HepG2 (cell line): ENCODE results near the gene RDH11. TPM values are rescaled to one million over a fixed set of nuclear protein-coding genes. Genes with fewer than 3 reads are reported as not detected.

ENCODE experiments used
- ATAC-seq: fragments of 200-7000 bp; cut with Tn5 transposase; 3 replicates; pipeline ENCODE4 v1.9.1; 2020; ENCODE audit warnings: mild to moderate bottlenecking, moderate library complexity
- BruUV-seq: library from RNA; stranded (reverse); fragments of 400-500 nt; replicated peaks from 2 replicates; lab custom pipeline; 2021; lab: Mats Ljungman, UMichigan
- CTCF ChIA-PET: fragments of 300-600 bp; formaldehyde crosslinking; extraction: SDS; loops from one replicate; lab custom pipeline; 2021; ENCODE audit warnings: low total read pairs, inconsistent platforms, low intra/inter-chr PET ratio; lab: Yijun Ruan, JAX
- POLR2A ChIA-PET: fragments of 350-600 bp; sonication (Branson Sonifier 250); formaldehyde crosslinking; loops from one replicate; lab custom pipeline; 2020; ENCODE audit warnings: antibody characterized with exemption, inconsistent platforms; lab: Yijun Ruan, JAX
- DNase-seq: peaks from one replicate; pipeline ENCODE4 v3.0.0-alpha.2; 2015; ENCODE audit warnings: low spot score
- FAIRE-seq: peaks from 3 replicates; lab custom pipeline; 2011; peaks lifted over from hg19 to GRCh38; lab: Jason Lieb, UNC
- H2AFZ ChIP-seq: one replicate; pipeline ENCODE4 v1.6.1; 2011; ENCODE audit warnings: low read length, inconsistent platforms
- H3K27ac ChIP-seq: fragments of 300-600 bp; 3 replicates; pipeline ENCODE4 v1.8.0; 2011; ENCODE audit warnings: mixed run types, mild to moderate bottlenecking, mixed read lengths, low read length, inconsistent platforms; ENCODE audit not compliant: insufficient read depth; ENCODE audit errors: extremely low read length
- H3K27me3 ChIP-seq, 2 experiments: fragments of 200-600 bp in 1 of 2; 2 replicates in 1 of 2; 3 replicates in 1 of 2; pipeline versions ENCODE4 v1.6.0 to v1.8.0; 2011; ENCODE audit warnings: low read length in 2 of 2, mild to moderate bottlenecking in 2 of 2, moderate library complexity in 2 of 2, inconsistent platforms in 1 of 2; ENCODE audit not compliant: insufficient read depth in 2 of 2, control insufficient read depth in 1 of 2
- H3K36me3 ChIP-seq, 2 experiments: fragments of 200-600 bp in 1 of 2; replicated peaks in 1 of 2; 2 replicates in 1 of 2; 3 replicates in 1 of 2; pipeline versions ENCODE4 v1.5.1 to v1.8.0; 2011; ENCODE audit warnings: low read length in 2 of 2, inconsistent platforms in 1 of 2; ENCODE audit not compliant: insufficient read depth in 2 of 2, control insufficient read depth in 1 of 2
- H3K4me1 ChIP-seq: 2 replicates; pipeline ENCODE4 v1.5.1; 2012; ENCODE audit warnings: low read length, inconsistent platforms; ENCODE audit not compliant: insufficient read depth
- H3K4me2 ChIP-seq: 2 replicates; pipeline ENCODE4 v1.6.0; 2011; ENCODE audit warnings: low read depth, low read length, inconsistent platforms
- H3K4me3 ChIP-seq, 3 experiments: fragments of 200-600 bp in 1 of 3; sonication (generic), shearing (Covaris generic) in 1 of 3; replicated peaks in 1 of 3; 2 replicates each; pipeline ENCODE4 v1.5.1; 2011 to 2016; ENCODE audit warnings: low read length in 3 of 3, inconsistent platforms in 2 of 3, low read depth in 2 of 3, mild to moderate bottlenecking in 2 of 3, control low read depth in 1 of 3, mixed read lengths in 1 of 3; ENCODE audit not compliant: insufficient read depth in 1 of 3
- H3K79me2 ChIP-seq: one replicate; pipeline ENCODE4 v1.6.1; 2011; ENCODE audit warnings: low read length, inconsistent platforms; ENCODE audit not compliant: insufficient read depth
- H3K9ac ChIP-seq: 2 replicates; pipeline ENCODE4 v1.6.0; 2011; ENCODE audit warnings: mild to moderate bottlenecking, low read depth, low read length, inconsistent platforms; ENCODE audit not compliant: insufficient read depth
- H3K9me3 ChIP-seq: 2 replicates; pipeline ENCODE4 v1.5.1; 2012; ENCODE audit warnings: mild to moderate bottlenecking, low read length
- H4K20me1 ChIP-seq: 2 replicates; pipeline ENCODE4 v1.6.0; 2011; ENCODE audit warnings: inconsistent platforms, mild to moderate bottlenecking, low read length, moderate library complexity; ENCODE audit not compliant: insufficient read depth
- CCAR2 ChIP-seq: fragments of 200-400 bp; formaldehyde crosslinking; optimal IDR thresholded peaks from 2 replicates; pipeline ENCODE3; 2018; ENCODE audit warnings: low read depth, mild to moderate bottlenecking, low read length, moderate library complexity
- NR2F1 ChIP-seq, 2 experiments: fragments of 450-650 bp in 1 of 2; formaldehyde crosslinking in 1 of 2; IDR thresholded peaks; 2 replicates each; pipeline versions ENCODE4 v1.5.0 to v1.6.1; 2016 to 2020; ENCODE audit warnings: mild to moderate bottlenecking in 1 of 2, missing compliant biosample characterization in 1 of 2, missing genetic modification reagents in 1 of 2, moderate library complexity in 1 of 2
- PAWR ChIP-seq: sonication (generic); formaldehyde crosslinking; IDR thresholded peaks from 2 replicates; pipeline ENCODE4 v1.4.0; 2020; ENCODE audit warnings: missing genetic modification reagents, mild to moderate bottlenecking, borderline replicate concordance
- RFXAP ChIP-seq: sonication (generic); formaldehyde crosslinking; IDR thresholded peaks from 2 replicates; pipeline ENCODE4 v1.4.0; 2020; ENCODE audit warnings: missing genetic modification reagents, borderline replicate concordance
- TAF15 ChIP-seq: fragments of 200-400 bp; formaldehyde crosslinking; IDR thresholded peaks from one replicate; pipeline ENCODE4 v1.6.1; 2018; ENCODE audit warnings: mild to moderate bottlenecking, low read depth, low read length; ENCODE audit not compliant: poor library complexity, severe bottlenecking
- ZFP41 ChIP-seq: sonication (generic); formaldehyde crosslinking; IDR thresholded peaks from 2 replicates; pipeline ENCODE4 v1.4.0; 2020; ENCODE audit warnings: mild to moderate bottlenecking, missing genetic modification reagents, borderline replicate concordance
- ZFP90 ChIP-seq: sonication (generic); formaldehyde crosslinking; IDR thresholded peaks from 2 replicates; pipeline ENCODE4 v1.8.0; 2022; ENCODE audit warnings: missing genetic modification reagents, mild to moderate bottlenecking, inconsistent platforms, borderline replicate concordance
- ZNF180 ChIP-seq: sonication (generic); formaldehyde crosslinking; IDR thresholded peaks from 2 replicates; pipeline ENCODE4 v1.4.0; 2020; ENCODE audit warnings: low read depth, missing genetic modification reagents, borderline replicate concordance
- ZNF44 ChIP-seq: sonication (generic); formaldehyde crosslinking; IDR thresholded peaks from 2 replicates; pipeline ENCODE4 v1.5.1; 2020; ENCODE audit warnings: mild to moderate bottlenecking, missing genetic modification reagents
- ZNF713 ChIP-seq: sonication (generic); formaldehyde crosslinking; IDR thresholded peaks from 2 replicates; pipeline ENCODE4 v1.4.0; 2020; ENCODE audit warnings: mild to moderate bottlenecking, missing genetic modification reagents
- ZNF776 ChIP-seq: sonication (generic); formaldehyde crosslinking; IDR thresholded peaks from 2 replicates; pipeline ENCODE4 v1.4.0; 2020; ENCODE audit warnings: mild to moderate bottlenecking, missing genetic modification reagents
- ZSCAN9 ChIP-seq: IDR thresholded peaks from 2 replicates; pipeline ENCODE4 v1.6.1; 2016; ENCODE audit warnings: borderline replicate concordance
- WGBS: methylation state at CpG from one replicate; pipeline ENCODE4 v1.1.6; 2017; ENCODE audit warnings: low lambda C conversion rate; 5-methylcytosine and 5-hydroxymethylcytosine counted together
- in situ Hi-C: cut with HindIII; loops from 2 replicates; pipeline ENCODE4 v1.10.0; 2017; ENCODE audit warnings: low pct_unique_long_range_greater_than_20kb; ENCODE audit not compliant: extremely low pct_ligation_motif_present
- intact Hi-C: fragments of 100-400 bp; cut with micrococcal nuclease; formaldehyde crosslinking; loops from one replicate; pipeline ENCODE4 v1.10.0; 2022; ENCODE audit not compliant: unreplicated experiment
- polyA plus RNA-seq, 8 experiments: library from polyadenylated mRNA; depleted of rRNA in 3 of 8; stranded (reverse) in 7 of 8; unstranded in 1 of 8; fragments of >200 nt; fragmentation: Illumina TruSeq in 4 of 8; extraction: Trizol in 4 of 8; gene quantifications; 2 replicates each; pipeline versions ENCODE4 v1.2.1 to v1.2.3, GENCODE V29; 2011 to 2016; ENCODE audit warnings: low read depth in 4 of 8, missing spikeins in 1 of 8, mixed read lengths in 1 of 8; ENCODE audit not compliant: insufficient read depth in 1 of 8
- total RNA-seq, 5 experiments: library from RNA; depleted of rRNA; stranded (reverse); fragments of >200 nt; fragmentation: Illumina TruSeq; extraction: Trizol; gene quantifications; 2 replicates each; pipeline ENCODE4 v1.2.3, GENCODE V29; 2016; ENCODE audit warnings: low read depth in 1 of 5
- TF ChIP-seq, protein P1 (sequence below): IDR thresholded peaks from 2 replicates; pipeline ENCODE4 v1.6.1; 2016; ENCODE audit warnings: low read depth, borderline replicate concordance
- TF ChIP-seq, protein P2 (sequence below): sonication (generic); formaldehyde crosslinking; IDR thresholded peaks from one replicate; pipeline ENCODE4 v1.5.1; 2020; ENCODE audit warnings: mild to moderate bottlenecking, missing genetic modification reagents; ENCODE audit errors: not compliant biosample characterization
- TF ChIP-seq, protein P3 (sequence below): sonication (generic); formaldehyde crosslinking; conservative IDR thresholded peaks from 2 replicates; pipeline ENCODE4 v1.4.0; 2020; ENCODE audit warnings: missing genetic modification reagents

Gene RDH11
- total and polyA plus RNA-seq, 2 of the 13 experiments (the other 11 are each of a cell fraction or from before 2014, with no cell fraction given): 106 to 131 TPM

DNA sequence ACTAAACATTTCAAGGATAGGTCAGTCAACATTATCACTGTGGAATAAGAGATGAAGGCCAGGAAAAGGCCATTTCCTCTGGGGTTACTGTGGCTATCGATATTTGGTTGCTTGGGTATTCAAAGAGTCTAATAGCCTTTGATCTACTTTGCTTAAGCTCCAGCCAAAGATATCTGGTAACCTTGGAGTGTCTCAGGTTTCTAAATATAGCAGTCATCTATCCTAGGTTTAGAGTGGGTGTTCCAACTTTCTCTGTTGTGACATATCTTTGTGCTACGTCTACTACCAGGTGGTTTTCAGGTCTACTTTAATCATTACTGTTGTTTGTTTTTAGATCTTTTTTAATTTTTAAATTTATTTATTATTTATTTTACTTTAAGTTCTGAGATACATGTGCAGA lies 48.5 kb upstream of the RDH11 start:
- Histone ChIP-seq H3K27ac (no peak overlapping the region), H3K9ac (no peak overlapping the region), H3K9me3 (no peaks in the 10 kb centered on the region), H2AFZ (no peak overlapping the region), H3K4me1 (peaks cover 15% of the 10 kb centered on the region), H3K4me3 (no peak overlapping the region), H3K4me2 (no peak overlapping the region), H3K36me3 (peaks cover 2 to 10% of the 10 kb centered on the region in 2 experiments; a peak in 4 of 5 replicates), H3K27me3 (no peaks in the 10 kb centered on the region), H3K79me2 (no peaks in the 10 kb centered on the region), H4K20me1 (no peaks in the 10 kb centered on the region)
- no TSS peak for BruUV-seq
- 53% methylated on average over 2 of the region's 2 CpGs for WGBS
- intact Hi-C loops (no loop called here), in situ Hi-C loops (no loop called here)
- DNase-seq (no peak), ATAC-seq (no peak), FAIRE-seq (no peak)
- ChIA-PET POLR2A (no interaction called here), CTCF (no interaction called here)
- TF ChIP-seq, protein P1, sequence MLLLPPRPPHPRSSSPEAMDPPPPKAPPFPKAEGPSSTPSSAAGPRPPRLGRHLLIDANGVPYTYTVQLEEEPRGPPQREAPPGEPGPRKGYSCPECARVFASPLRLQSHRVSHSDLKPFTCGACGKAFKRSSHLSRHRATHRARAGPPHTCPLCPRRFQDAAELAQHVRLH (CRISPR knock-in tag): no peak
- TF ChIP-seq ZNF776 (CRISPR knock-in tag): no peak
- TF ChIP-seq ZNF44 (CRISPR knock-in tag): no peak
- no peak for TF ChIP-seq TAF15
- TF ChIP-seq PAWR (CRISPR knock-in tag): no peak
- no peak for TF ChIP-seq ZFP90 (CRISPR knock-in tag)
- TF ChIP-seq, protein P2, sequence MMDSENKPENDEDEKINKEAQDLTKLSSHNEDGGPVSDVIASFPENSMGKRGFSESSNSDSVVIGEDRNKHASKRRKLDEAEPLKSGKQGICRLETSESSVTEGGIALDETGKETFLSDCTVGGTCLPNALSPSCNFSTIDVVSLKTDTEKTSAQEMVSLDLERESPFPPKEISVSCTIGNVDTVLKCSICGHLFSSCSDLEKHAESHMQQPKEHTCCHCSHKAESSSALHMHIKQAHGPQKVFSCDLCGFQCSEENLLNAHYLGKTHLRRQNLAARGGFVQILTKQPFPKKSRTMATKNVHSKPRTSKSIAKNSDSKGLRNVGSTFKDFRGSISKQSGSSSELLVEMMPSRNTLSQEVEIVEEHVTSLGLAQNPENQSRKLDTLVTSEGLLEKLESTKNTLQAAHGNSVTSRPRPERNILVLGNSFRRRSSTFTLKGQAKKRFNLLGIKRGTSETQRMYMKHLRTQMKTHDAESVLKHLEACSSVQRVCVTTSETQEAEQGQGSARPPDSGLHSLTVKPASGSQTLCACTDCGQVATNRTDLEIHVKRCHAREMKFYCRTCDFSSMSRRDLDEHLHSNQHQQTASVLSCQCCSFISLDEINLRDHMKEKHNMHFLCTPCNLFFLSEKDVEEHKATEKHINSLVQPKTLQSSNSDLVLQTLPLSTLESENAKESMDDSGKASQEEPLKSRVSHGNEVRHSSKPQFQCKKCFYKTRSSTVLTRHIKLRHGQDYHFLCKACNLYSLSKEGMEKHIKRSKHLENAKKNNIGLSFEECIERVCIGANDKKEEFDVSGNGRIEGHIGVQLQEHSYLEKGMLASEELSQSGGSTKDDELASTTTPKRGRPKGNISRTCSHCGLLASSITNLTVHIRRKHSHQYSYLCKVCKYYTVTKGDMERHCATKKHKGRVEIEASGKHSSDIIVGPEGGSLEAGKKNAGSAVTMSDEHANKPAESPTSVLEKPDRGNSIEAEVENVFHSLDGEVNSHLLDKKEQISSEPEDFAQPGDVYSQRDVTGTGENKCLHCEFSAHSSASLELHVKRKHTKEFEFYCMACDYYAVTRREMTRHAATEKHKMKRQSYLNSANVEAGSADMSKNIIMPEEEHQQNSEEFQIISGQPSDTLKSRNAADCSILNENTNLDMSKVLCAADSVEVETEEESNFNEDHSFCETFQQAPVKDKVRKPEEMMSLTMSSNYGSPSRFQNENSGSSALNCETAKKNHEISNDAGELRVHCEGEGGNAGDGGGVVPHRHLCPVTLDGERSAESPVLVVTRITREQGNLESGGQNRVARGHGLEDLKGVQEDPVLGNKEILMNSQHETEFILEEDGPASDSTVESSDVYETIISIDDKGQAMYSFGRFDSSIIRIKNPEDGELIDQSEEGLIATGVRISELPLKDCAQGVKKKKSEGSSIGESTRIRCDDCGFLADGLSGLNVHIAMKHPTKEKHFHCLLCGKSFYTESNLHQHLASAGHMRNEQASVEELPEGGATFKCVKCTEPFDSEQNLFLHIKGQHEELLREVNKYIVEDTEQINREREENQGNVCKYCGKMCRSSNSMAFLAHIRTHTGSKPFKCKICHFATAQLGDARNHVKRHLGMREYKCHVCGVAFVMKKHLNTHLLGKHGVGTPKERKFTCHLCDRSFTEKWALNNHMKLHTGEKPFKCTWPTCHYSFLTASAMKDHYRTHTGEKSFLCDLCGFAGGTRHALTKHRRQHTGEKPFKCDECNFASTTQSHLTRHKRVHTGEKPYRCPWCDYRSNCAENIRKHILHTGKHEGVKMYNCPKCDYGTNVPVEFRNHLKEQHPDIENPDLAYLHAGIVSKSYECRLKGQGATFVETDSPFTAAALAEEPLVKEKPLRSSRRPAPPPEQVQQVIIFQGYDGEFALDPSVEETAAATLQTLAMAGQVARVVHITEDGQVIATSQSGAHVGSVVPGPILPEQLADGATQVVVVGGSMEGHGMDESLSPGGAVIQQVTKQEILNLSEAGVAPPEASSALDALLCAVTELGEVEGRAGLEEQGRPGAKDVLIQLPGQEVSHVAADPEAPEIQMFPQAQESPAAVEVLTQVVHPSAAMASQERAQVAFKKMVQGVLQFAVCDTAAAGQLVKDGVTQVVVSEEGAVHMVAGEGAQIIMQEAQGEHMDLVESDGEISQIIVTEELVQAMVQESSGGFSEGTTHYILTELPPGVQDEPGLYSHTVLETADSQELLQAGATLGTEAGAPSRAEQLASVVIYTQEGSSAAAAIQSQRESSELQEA (CRISPR knock-in tag): no peak
- TF ChIP-seq CCAR2: no peak
- TF ChIP-seq ZSCAN9 (CRISPR knock-in tag): no peak
- no peak for TF ChIP-seq ZNF180 (CRISPR knock-in tag)
- TF ChIP-seq, protein P3, sequence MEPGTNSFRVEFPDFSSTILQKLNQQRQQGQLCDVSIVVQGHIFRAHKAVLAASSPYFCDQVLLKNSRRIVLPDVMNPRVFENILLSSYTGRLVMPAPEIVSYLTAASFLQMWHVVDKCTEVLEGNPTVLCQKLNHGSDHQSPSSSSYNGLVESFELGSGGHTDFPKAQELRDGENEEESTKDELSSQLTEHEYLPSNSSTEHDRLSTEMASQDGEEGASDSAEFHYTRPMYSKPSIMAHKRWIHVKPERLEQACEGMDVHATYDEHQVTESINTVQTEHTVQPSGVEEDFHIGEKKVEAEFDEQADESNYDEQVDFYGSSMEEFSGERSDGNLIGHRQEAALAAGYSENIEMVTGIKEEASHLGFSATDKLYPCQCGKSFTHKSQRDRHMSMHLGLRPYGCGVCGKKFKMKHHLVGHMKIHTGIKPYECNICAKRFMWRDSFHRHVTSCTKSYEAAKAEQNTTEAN (CRISPR knock-in tag): no peak
- no peak for TF ChIP-seq ZNF713 (CRISPR knock-in tag)
- no peak for TF ChIP-seq NR2F1 (CRISPR knock-in tag; IDR thresholded peaks at IDR 0.05)
- TF ChIP-seq ZFP41: no peak
- no peak for TF ChIP-seq RFXAP (CRISPR knock-in tag)
